Astrocyte of the spinal cord (primary cell): ENCODE measurements around the gene SLIT3.

Source experiments
- DNase-seq: peaks from one replicate; pipeline ENCODE4 v3.0.0; 2011; ENCODE audit warnings: low read depth, low spot score
- H3K4me3 ChIP-seq: 2 replicates; pipeline ENCODE4 v1.5.1; 2011; ENCODE audit warnings: low read depth, mild to moderate bottlenecking, low read length, moderate library complexity
- in situ Hi-C: cut with HindIII; loops from 2 replicates; pipeline ENCODE4 v1.10.0; 2017; ENCODE audit warnings: low sequenced_read_pairs
- TF ChIP-seq, protein P1 (sequence below): IDR thresholded peaks from 2 replicates; pipeline ENCODE4 v1.5.1; 2012; ENCODE audit warnings: low read depth, mild to moderate bottlenecking, low read length, inconsistent platforms

The SLIT3 gene

DNA sequence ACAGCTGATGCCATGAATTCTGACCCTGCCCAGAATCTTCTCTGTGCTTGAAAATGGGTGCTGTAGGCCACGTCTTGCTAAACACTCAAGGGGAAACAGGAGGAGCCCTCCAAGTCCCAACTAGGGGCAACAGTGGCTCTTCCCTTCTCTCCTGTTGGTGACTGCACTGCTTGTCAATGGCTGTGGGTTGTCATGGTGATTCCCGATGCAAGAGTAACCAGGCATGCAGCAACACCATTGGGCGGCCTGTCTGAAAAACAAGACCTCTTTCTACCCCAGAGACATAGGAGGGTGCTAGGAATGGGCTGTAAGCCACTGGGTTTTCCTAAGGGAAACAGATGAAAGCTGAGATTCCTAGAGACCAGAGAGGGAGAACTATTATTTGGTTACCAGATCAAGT is 520.1 kb downstream of the SLIT3 start:
- in situ Hi-C loops = no loop called here
- TF ChIP-seq, protein P1, sequence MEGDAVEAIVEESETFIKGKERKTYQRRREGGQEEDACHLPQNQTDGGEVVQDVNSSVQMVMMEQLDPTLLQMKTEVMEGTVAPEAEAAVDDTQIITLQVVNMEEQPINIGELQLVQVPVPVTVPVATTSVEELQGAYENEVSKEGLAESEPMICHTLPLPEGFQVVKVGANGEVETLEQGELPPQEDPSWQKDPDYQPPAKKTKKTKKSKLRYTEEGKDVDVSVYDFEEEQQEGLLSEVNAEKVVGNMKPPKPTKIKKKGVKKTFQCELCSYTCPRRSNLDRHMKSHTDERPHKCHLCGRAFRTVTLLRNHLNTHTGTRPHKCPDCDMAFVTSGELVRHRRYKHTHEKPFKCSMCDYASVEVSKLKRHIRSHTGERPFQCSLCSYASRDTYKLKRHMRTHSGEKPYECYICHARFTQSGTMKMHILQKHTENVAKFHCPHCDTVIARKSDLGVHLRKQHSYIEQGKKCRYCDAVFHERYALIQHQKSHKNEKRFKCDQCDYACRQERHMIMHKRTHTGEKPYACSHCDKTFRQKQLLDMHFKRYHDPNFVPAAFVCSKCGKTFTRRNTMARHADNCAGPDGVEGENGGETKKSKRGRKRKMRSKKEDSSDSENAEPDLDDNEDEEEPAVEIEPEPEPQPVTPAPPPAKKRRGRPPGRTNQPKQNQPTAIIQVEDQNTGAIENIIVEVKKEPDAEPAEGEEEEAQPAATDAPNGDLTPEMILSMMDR = no peak
- no peak overlapping the region for H3K4me3 ChIP-seq
- no peak for DNase-seq

DNA sequence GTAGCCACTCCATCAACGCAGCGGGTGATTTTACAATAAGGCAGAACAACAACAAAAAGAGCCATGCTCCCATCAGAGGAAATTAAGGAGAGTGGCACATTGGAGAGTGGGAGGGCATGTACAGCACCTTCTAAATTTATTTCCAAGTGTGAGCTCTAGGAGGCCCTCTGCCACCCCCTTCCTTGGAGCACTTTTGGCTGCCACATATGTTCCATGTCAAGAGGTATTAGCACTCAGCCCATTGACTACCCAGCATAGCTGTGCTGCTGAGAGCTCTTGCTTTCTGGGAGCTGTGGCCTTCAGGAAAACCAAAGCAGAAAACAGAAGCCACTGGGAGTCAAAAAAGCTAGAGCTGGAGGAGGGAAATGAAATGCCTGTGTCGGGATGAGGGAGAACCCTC is 521.6 kb downstream of the SLIT3 start:
- no peak for DNase-seq
- TF ChIP-seq, protein P1 = no peak
- no peak overlapping the region for H3K4me3 ChIP-seq
- in situ Hi-C loops = no loop called here

DNA sequence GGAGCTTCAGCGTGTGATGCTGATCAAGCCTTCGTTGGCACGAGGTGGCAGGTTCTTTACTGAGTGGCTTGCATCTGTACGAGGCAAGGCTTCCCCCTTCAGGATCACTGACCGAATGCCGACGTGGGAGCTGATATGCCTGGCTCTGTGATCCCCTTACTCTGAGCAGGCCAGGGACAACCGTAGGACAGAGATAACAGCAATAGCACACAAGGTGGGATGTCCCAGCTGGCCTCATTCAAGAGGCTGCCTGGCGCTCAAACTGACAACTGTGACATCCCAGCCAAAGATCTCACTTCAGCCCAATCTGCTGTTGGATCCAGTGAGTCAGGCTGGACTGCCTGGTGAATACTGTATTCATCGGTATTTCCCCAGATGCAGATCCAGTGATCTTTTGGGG is 522.4 kb downstream of the SLIT3 start:
- TF ChIP-seq, protein P1 = no peak
- H3K4me3 ChIP-seq = no peak overlapping the region
- in situ Hi-C loops = no loop called here
- DNase-seq = no peak

DNA sequence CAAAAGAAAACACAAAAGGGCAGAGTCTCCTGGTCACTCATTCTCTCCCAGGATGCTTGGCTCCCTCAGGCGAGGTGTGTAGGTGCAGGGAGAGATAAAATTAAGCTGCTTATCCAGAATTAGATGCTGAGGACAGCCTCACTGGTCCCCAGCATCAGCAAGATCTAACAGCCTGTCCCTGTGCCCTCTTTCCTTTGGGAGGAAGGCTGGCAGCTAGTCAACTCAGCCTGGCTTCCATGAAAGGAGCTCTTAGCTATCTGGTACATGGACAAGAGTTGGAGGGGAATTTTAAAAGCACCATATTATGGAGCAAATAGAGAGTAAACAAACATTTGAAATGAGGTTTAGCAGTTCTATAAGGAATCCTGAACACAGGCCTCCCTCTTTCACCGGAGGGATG is 523.3 kb downstream of the SLIT3 start:
- no peak for DNase-seq
- TF ChIP-seq, protein P1 = no peak
- in situ Hi-C loops = no loop called here
- H3K4me3 ChIP-seq = no peak overlapping the region

DNA sequence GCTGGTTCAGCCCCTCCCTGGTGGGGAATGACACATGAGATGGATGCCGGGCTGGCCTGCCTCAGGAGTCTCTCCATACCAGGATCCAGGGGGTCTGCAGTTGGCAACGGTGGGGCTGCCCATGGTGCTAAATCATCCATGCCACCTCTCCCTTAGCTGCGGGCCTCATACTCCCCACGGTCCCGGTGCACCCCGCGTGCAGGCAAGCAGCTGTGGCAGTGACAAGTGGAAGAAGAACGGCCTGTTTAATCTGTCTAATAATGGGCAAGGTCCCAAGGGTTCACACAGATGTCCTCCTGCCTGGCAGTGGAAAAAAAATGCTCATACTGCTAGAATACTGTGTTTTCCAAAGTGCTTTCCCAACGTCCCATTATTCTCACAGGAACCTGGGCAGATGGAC is 524.9 kb downstream of the SLIT3 start:
- DNase-seq = no peak
- TF ChIP-seq, protein P1 = no peak
- no peak overlapping the region for H3K4me3 ChIP-seq
- in situ Hi-C loops = no loop called here

DNA sequence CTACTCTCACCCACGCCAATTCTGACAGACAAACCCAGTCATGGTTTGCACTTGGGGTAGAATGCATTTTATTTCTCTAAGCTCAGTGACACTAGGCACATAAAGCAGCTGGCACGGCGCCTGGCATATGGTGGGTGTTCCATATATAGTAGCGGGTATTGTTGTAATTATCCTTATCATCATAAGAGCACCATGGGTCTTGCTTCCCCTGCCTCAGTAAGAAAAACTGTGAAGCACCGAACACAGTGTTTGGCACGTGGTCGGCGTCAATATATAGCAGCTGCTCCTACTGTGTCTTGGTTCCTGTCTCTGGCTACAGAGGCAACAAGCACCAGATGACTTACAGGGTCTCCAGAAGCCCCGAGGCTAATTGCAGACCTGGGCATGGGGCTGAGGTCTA is 527.7 kb downstream of the SLIT3 start:
- no peak overlapping the region for H3K4me3 ChIP-seq
- in situ Hi-C loops = no loop called here
- TF ChIP-seq, protein P1 = no peak
- DNase-seq = no peak
